ENCODE data around the gene GSTM5.
"Not testable (repeated sequence)": the region's sequence is repeated elsewhere in the genome, so short reads cannot be mapped to it uniquely, and the experiment has no call there.

GSTM5 gene

GRCh38 chr1:109762821-109763645 is 51.0 kb downstream of the GSTM5 start:
- DNase-seq (ENCODE audit: low read depth) = no peak
- no peak for TF ChIP-seq CTCF (IDR thresholded peaks at IDR 0.05; ENCODE audit: low read depth, low read length, missing control alignments)
- H3K4me3 ChIP-seq (ENCODE audit: low read depth, low read length) = no peak overlapping the region

- H3K4me3 ChIP-seq (ENCODE audit: low read depth, low read length) = no peak within 1 kb of the TSS
- no peak for DNase-seq (ENCODE audit: low read depth)
- no peak for TF ChIP-seq CTCF (IDR thresholded peaks at IDR 0.05; ENCODE audit: low read depth, low read length, missing control alignments)
Measured at GRCh38 chr1:109763646-109764415, 51.8 kb downstream of the GSTM5 start, which contains the start of gene EPS8L3. Gene EPS8L3, minus strand, starts transcription at chr1:109763923. Its CDS starts 2,174 bp downstream, at chr1:109761749.

- no peak for DNase-seq (ENCODE audit: low read depth)
- TF ChIP-seq CTCF (IDR thresholded peaks at IDR 0.05; ENCODE audit: low read depth, low read length, missing control alignments) = no peak
Measured at GRCh38 chr1:109764561-109765482, 52.8 kb downstream of the GSTM5 start.

GRCh38 chr1:109765483-109765815 is 53.4 kb downstream of the GSTM5 start:
- no peak for TF ChIP-seq CTCF (IDR thresholded peaks at IDR 0.05; ENCODE audit: low read depth, low read length, missing control alignments)
- H3K4me3 ChIP-seq (ENCODE audit: low read depth, low read length) = no peak overlapping the region

More at GRCh38 chr1:109764561-109765482, 52.8 kb downstream of the GSTM5 start:
- H3K4me3 ChIP-seq (ENCODE audit: low read depth, low read length) = no peak overlapping the region

GRCh38 chr1:109765896-109766615 is 54.0 kb downstream of the GSTM5 start:
- H3K4me3 ChIP-seq (ENCODE audit: low read depth, low read length) = no peak overlapping the region
- no peak for DNase-seq (ENCODE audit: low read depth)
- TF ChIP-seq CTCF (IDR thresholded peaks at IDR 0.05; ENCODE audit: low read depth, low read length, missing control alignments) = no peak

More at GRCh38 chr1:109765483-109765815, 53.4 kb downstream of the GSTM5 start:
- no peak for DNase-seq (ENCODE audit: low read depth)

- DNase-seq (ENCODE audit: low read depth); H3K4me3 ChIP-seq (ENCODE audit: low read depth, low read length): not testable (repeated sequence)
Measured at GRCh38 chr1:109766991-109767636, 55.1 kb downstream of the GSTM5 start.

All from GM12864 (cell line).